ENCODE measurements around the gene ITFG1. TPM values are rescaled to one million over a fixed set of nuclear protein-coding genes. Genes with fewer than 3 reads are reported as not detected.

ITFG1 gene
- total and polyA plus RNA-seq, 9 of the 15 experiments (the other 6 are each of a cell fraction or from before 2014, with no cell fraction given): 17.1 to 83.5 (median 35.8) TPM

DNA sequence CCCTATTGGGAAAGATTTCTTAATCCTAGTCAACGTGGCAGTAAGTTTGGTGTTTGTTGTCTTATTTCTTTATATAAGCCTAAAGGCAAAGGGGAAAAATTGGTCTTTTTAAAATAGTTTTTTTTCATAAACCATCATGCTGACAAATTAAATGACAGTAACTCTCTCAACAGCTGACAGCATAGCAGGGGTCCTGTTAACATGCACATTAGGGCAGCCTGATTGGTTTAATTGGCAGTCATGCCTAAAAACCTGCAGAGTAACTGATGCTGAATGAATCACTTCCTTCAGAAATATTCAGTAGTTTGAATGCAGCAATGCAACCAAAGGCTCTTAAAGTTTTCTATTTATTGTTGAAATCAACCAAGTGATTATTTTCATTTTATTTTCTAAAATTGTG lies 85.4 kb downstream of the ITFG1 start:
- no peak overlapping the region for H2AFZ ChIP-seq (ENCODE audit: low read depth, low read length)
- H3K4me1 ChIP-seq (replicated peaks in 1 of 2; ENCODE audit: control insufficient read depth in 2 of 2, insufficient read depth in 2 of 2, low read length in 2 of 2): no peaks in the 10 kb centered on the region
- H3K9me3 ChIP-seq (replicated peaks; ENCODE audit: control insufficient read depth, insufficient read depth, low read depth, low read length): no peaks in the 10 kb centered on the region
- intact Hi-C loops (cut with micrococcal nuclease) (no loop called here), in situ Hi-C loops (cut with MboI) (no loop called here)
- DNase-seq (ENCODE audit: extremely low read depth in 1 of 4, low spot score in 3 of 4) (no peak), ATAC-seq (no peak), FAIRE-seq (no peak)
- no peak overlapping the region for H3K4me2 ChIP-seq (ENCODE audit: insufficient read depth, low read length)
- POLR2A ChIA-PET: no interaction called here
- TF ChIP-seq POU5F1 (IDR thresholded peaks at IDR 0.05; ENCODE audit: borderline replicate concordance, low read depth, low read length, partially characterized antibody) (no peak), CBFA2T3 (IDR thresholded peaks at IDR 0.05) (no peak), TCF7L2 (IDR thresholded peaks at IDR 0.05; ENCODE audit: low read depth, low read length) (no peak), SUPT5H (IDR thresholded peaks at IDR 0.05) (no peak), ATF1 (CRISPR knock-in tag; IDR thresholded peaks at IDR 0.05) (no peak), ATF1 (tag; IDR thresholded peaks at IDR 0.05) (no peak), NR2C1 (IDR thresholded peaks at IDR 0.05) (no peak), NR2C1 (tag; IDR thresholded peaks at IDR 0.05) (no peak)
- TF ChIP-seq, protein P1, sequence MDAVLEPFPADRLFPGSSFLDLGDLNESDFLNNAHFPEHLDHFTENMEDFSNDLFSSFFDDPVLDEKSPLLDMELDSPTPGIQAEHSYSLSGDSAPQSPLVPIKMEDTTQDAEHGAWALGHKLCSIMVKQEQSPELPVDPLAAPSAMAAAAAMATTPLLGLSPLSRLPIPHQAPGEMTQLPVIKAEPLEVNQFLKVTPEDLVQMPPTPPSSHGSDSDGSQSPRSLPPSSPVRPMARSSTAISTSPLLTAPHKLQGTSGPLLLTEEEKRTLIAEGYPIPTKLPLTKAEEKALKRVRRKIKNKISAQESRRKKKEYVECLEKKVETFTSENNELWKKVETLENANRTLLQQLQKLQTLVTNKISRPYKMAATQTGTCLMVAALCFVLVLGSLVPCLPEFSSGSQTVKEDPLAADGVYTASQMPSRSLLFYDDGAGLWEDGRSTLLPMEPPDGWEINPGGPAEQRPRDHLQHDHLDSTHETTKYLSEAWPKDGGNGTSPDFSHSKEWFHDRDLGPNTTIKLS (IDR thresholded peaks at IDR 0.05; ENCODE audit: borderline replicate concordance, low read depth): no peak
- TF ChIP-seq, protein P2, sequence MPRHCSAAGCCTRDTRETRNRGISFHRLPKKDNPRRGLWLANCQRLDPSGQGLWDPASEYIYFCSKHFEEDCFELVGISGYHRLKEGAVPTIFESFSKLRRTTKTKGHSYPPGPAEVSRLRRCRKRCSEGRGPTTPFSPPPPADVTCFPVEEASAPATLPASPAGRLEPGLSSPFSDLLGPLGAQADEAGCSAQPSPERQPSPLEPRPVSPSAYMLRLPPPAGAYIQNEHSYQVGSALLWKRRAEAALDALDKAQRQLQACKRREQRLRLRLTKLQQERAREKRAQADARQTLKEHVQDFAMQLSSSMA (CRISPR knock-in tag; IDR thresholded peaks at IDR 0.05): no peak
- TF ChIP-seq, protein P3, sequence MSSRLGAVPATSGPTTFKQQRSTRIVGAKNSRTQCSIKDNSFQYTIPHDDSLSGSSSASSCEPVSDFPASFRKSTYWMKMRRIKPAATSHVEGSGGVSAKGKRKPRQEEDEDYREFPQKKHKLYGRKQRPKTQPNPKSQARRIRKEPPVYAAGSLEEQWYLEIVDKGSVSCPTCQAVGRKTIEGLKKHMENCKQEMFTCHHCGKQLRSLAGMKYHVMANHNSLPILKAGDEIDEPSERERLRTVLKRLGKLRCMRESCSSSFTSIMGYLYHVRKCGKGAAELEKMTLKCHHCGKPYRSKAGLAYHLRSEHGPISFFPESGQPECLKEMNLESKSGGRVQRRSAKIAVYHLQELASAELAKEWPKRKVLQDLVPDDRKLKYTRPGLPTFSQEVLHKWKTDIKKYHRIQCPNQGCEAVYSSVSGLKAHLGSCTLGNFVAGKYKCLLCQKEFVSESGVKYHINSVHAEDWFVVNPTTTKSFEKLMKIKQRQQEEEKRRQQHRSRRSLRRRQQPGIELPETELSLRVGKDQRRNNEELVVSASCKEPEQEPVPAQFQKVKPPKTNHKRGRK (tag; IDR thresholded peaks at IDR 0.05): no peak
- no peaks in the 10 kb centered on the region for H3K27me3 ChIP-seq (ENCODE audit: control insufficient read depth in 2 of 2, insufficient read depth in 2 of 2, low read length in 2 of 2)
- H4K20me1 ChIP-seq (replicated peaks; ENCODE audit: control insufficient read depth, insufficient read depth, low read length): no peaks in the 10 kb centered on the region
- H3K9ac ChIP-seq (ENCODE audit: insufficient read depth in 1 of 2, low read depth in 2 of 2, low read length in 2 of 2): no peak overlapping the region
- no peak overlapping the region for H3K27ac ChIP-seq (ENCODE audit: extremely low read depth, low read depth, low read length)
- H3K4me3 ChIP-seq: no peak overlapping the region
- no peaks in the 10 kb centered on the region for H3K79me2 ChIP-seq (ENCODE audit: control insufficient read depth, insufficient read depth, low read length)
- CTCF ChIA-PET (ENCODE audit: low intra/inter-chr PET ratio): no interaction called here
- H3K36me3 ChIP-seq (ENCODE audit: control insufficient read depth, insufficient read depth, low read length): peaks cover 24% of the 10 kb centered on the region
- 100% methylated on average over 1 of the region's 1 CpG for WGBS (ENCODE audit: insufficient coverage, low coverage, missing lambda C conversion rate)
- no peaks in the 10 kb centered on the region for H3K9me1 ChIP-seq (ENCODE audit: control insufficient read depth, insufficient read depth, low read length)
- no TSS peak for BruUV-seq (replicated peaks)
